Activated CD4-positive, alpha-beta T cell treated with anti-CD3 and anti-CD28 coated beads, Interleukin-2, Interleukin-6, amounts not matched to agents 100 ng/mL and 50 ng/mL, durations not matched to agents 16 hours and 8 hours (primary cell): ENCODE measurements around the gene GRIK2.
"Not testable (repeated sequence)": the region's sequence is repeated elsewhere in the genome, so short reads cannot be mapped to it uniquely, and the experiment has no call there.

Experiments used
- DNase-seq: peaks from one replicate; pipeline ENCODE4 v3.0.0-alpha.2; 2020

The GRIK2 gene

DNA sequence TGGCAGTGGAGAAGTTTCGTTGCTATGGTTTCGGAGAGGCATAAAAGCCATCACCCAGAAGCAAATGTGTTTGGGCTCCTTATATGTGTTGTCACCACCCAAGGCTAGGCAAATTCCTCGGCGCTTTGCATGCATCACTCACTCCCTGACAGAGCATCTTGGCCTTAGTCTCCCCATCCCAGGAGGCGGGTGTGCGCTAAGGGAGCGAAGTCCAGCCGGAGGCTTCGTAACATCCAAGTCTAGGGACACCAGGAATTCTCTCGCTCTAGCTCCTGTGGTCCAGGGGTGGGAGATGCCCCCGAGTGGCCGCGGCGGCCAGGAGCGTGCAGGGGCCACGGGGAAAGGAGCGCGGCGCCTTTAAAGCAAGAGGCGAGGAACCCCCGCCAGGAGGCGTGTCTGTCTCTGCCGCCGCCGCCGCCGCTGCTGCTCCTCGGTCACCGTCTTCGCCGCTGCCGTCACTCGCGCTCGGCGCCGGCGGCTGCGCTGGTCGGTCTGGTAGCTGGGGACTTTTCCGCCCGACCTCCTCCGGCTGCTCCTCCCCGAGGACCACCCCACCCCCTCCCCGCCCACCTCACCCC lies at the start of gene GRIK2:
Gene GRIK2, plus strand, starts transcription at position 458 of the 578 bp plus-strand sequence.
- peak; percentile 20 for DNase-seq

GRCh38 chr6:101344885-101345284 lies 48.6 kb upstream of the GRIK2 start:
- DNase-seq, result no peak

- DNase-seq, result no peak
Observed at GRCh38 chr6:101348816-101349215, 44.7 kb upstream of the GRIK2 start.

DNA sequence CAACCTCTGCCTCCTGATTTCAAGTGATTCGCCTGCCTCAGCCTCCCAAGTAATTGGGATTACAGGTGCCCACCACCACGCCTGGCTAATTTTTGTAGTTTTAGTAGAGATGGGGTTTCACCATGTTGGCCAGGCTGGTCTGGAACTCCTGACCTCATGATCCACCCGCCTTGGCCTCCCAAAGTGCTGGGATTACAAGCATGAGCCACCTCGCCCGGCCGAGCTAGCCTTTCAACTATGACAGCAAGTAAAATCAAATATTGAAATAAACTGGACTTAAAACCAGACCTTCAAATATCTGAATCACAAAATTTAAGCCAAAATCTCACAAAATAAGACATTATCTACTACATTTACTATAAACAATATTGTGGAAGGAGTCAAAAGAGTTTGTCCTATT lies 42.9 kb upstream of the GRIK2 start:
- not testable (repeated sequence) for DNase-seq

DNA sequence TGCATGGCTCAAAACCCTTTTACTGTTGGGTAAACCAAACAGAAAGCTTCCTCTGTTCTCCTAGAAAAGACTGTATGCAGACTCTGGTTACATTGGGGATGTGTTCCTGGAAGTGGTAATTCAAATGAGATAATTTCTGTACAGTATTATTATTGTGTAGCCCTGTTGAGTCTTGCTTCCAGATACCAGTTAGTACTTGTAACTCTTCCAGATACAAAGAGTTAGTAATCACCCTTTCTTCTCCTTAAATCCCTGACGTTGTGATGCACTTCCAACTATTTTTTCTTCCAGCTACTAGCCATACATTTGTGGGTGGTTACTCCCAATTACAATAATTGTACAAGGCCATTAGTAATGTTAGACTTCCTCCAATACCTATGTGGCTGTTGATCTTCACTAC lies 42.3 kb upstream of the GRIK2 start:
- no peak for DNase-seq

- no peak for DNase-seq
Observed at GRCh38 chr6:101352316-101352715, 41.2 kb upstream of the GRIK2 start.

DNA sequence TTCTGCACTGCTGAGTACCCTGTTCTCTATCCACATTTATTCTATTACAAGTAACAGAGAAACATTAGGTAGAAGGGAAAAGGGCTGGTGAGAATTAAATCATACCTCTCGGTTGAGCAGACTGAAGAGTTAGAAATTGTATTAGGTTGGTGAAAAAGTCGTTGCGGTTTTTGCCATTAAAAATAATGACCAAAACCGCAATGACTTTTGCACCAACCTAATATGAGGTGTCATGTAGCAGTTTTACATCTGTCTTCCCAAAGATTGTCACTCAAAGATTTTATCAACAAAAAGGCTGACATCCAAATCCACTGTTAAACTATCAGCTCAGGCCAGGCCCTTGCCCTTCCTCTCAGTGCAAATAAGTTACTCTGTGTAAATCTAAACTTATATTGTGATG lies 28.3 kb upstream of the GRIK2 start:
- no peak for DNase-seq

DNA sequence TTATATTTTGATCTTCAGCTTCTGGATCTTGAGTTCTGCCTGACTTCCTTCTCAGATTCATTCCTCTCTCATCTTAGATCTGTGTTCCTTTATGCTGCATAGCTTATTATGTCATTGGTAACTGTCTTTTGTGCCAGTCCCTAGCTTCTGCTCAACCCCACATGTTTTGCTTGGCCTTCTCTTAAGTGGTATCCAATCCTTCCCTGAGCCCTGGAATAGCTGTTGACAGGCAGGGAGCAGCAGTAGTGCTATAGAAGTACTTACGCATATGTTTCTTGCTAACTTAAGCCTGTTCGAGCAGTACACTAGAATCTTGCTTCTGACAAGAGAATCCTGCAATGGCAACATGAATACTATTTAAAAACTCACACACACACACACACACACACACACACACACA lies 13.6 kb upstream of the GRIK2 start:
- no peak for DNase-seq

GRCh38 chr6:101380897-101381630 lies 12.4 kb upstream of the GRIK2 start:
- DNase-seq, result no peak

GRCh38 chr6:101383747-101384146 lies 9.8 kb upstream of the GRIK2 start:
- not testable (repeated sequence) for DNase-seq

DNA sequence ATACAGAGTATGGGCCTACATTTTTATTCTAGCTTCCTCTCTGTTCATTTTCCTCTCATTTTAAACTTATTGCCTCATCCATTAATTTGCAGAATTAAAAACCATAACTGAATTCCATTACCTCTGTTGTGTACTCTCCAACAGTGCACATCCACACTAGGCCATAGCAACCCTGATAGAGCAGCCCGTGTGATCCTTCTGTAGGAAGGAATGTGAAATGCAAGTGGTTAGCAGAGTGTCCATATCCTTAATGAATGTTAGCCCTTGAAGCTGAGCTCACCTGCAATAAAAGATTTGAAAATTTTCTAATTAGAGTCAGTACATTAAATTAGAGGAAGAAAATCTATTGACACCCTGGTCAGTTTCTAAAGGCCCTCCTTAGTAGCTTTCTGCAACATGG lies 6.5 kb upstream of the GRIK2 start:
- DNase-seq, result no peak

DNA sequence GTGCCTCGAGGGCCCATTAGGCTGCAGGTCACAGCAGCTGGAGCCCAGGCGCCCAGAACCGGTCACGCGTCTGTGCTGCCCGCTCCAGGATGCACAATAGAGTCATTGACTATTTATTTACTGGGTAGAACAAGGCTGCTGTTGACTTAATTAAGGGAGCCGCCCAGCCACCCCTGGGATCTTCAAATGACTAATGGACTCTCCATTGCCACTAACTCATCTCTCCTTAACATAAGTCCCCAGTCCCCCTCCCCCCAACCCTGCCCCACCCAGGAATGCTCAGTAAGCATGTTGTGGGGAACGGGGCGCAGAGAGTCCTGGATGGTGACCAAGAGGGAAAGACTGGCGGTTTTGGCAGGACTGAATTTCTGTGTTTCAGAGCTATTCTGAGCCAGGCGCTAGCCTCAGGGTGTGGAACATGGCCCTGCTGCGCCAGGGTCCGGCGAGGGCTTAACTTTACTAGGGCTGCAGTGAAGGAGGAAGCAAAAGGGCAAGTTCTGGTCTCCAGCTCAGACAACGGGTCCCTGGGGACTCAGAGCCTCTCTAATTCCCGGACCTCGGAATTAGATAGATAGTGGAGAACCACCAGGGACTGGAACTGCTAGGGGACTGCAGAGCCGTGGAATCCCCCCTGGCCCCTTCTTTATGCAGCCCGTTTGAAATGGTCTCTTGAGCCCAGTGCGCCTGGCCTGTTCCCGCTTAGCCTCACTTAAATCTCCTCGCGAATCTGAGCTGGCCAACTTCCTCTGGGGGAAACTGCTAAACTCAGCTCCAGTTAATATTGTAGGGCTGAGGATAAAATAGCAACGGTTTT lies 1.5 kb upstream of the GRIK2 start:
- no peak for DNase-seq

- DNase-seq, result no peak
Observed at GRCh38 chr6:101392586-101393230, 800 bp upstream of the GRIK2 start.

DNA sequence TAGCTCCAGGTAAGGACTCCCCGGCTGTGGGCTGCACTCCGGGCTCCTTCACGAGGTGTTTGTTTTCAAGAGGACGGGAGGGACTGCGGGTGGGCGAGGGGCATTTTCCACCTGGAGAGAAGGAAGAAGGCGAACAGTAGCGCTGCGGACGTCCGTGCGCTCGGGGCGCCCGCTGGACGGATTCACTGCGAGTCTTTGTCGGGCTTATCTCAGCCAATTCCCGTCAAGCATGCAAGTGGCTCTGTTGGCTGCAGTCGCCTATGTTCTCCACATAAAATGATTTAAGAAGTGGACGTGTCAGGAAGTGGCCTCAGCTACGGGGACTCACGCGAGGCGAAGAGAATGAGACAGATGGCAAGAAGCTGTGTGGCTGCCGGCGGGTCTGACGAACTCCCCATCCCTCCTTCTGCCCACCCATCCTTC lies 332 bp downstream of the GRIK2 start:
- no peak for DNase-seq

DNA sequence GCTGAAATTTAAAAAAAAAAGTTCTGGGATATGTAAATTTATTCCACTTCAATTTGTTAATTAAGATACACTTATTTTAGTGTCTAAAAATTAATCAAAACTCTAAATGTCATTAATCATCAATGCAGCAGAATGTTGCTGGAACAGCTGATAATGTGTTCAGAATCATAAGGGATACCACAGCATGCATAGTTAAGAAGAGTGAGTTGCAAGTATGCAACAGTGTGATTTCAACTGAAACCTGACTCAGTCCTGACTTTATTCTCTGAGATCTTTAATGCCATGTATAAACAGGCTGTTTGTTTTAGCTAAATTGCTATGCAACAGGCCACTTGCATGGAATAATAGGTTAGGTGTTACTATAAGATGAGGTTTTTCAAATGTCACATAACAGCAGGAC lies 1.4 kb downstream of the GRIK2 start:
- no peak for DNase-seq

DNA sequence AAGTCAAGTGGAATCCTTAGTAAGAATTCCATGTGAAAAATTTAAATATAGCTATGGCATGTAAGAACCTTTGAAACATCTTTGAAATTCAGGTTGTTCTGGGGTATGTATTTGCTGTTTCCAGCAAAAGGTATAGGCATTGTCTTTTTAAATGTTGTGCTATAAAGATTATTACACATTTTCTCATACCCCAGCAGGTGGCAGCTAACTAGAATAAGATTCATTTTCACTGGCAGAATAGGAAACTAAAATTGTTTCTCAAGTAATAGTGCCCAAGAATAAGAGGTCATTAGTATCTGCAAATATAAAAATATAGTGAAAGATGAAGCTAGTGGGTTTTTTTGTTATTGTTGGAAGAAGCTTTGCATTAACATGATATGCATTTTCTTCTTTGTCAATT lies 1.8 kb downstream of the GRIK2 start:
- no peak for DNase-seq

DNA sequence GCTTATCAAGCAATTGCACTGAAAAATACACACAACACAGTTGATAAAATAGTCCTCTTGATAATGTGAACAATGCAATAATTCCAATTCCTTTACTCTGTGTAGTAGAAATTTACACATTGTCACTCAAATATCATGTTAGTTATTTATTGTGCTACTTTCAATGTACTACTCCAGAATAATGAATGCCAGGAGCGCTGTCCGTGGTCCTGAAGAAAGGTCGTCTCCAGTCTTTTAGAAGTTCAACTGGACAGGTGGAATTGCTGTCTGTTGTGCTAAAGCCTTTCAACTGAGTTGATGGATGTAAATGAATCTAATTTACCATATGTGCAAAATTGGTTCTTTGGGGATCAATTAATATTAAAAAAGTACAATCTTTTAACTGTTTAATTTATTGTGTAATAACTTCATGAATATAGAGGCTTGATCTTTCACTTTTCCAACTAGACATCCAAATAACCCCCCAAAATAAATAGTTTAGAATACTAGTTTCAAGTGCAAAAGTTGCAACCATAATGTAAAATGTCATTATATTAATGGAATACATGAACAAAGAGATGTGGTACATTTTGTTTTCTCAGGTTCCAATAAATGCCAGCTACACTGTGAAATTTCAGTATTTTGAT lies 3.2 kb downstream of the GRIK2 start:
- peak; percentile 40 for DNase-seq

DNA sequence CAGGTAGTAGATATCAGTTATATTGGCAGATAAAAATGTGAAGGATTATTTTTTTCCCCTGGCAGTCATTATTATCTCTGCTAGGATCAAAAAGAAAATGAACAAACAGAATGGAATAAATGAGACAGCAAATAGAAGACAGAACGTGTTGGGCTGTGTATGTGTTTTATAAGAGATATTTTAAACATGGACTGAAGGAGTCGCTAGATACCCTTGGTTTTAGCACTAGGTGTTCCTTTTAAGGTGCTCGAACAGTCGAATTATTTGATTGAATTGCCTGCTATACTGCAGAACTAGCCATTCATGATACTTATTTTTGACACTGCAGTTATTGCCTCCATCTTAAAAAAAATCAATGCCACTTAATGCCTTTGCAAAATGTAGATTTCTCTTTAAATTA lies 3.7 kb downstream of the GRIK2 start:
- DNase-seq, result no peak

DNA sequence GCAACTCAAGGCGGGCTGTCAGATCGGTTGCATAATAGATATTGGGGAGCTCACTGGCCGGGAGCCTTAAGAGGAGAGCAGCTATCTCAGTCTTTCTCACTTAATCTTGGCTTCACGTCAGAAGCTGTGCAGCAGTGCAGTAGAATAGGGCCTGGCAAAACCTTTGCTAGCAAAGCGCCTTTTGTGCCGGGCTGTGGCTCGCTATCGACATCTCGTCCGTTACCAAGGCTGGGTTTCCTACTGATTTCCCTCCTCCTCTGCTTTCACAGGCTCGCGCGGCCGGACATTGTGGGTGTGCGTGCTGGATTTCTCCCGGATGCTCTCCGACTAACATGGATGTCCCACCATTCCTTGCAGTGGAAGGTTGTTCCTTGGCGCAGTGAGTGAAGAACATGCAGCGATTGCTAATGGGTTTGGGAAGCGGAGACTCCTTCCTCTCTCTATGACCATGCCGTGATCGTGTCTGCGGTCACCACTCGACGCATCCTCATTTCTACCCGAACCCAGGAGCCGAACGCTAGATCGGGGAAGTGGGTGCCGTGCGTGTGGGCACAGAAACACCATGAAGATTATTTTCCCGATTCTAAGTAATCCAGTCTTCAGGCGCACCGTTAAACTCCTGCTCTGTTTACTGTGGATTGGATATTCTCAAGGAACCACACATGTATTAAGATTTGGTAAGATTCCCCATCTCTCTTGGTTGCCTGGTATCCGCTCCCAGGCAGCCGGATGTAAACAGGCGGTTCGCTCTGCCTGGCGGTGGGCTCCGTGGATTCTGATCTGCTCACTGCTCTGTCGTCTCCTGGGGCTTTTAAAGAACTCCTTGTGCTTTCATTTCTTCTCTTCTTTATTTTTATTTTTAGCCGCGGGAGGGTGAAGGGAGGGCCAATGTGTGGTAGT lies 5.5 kb downstream of the GRIK2 start:
- DNase-seq, result no peak

- no peak for DNase-seq
Observed at GRCh38 chr6:101399616-101400162, 6.2 kb downstream of the GRIK2 start.

DNA sequence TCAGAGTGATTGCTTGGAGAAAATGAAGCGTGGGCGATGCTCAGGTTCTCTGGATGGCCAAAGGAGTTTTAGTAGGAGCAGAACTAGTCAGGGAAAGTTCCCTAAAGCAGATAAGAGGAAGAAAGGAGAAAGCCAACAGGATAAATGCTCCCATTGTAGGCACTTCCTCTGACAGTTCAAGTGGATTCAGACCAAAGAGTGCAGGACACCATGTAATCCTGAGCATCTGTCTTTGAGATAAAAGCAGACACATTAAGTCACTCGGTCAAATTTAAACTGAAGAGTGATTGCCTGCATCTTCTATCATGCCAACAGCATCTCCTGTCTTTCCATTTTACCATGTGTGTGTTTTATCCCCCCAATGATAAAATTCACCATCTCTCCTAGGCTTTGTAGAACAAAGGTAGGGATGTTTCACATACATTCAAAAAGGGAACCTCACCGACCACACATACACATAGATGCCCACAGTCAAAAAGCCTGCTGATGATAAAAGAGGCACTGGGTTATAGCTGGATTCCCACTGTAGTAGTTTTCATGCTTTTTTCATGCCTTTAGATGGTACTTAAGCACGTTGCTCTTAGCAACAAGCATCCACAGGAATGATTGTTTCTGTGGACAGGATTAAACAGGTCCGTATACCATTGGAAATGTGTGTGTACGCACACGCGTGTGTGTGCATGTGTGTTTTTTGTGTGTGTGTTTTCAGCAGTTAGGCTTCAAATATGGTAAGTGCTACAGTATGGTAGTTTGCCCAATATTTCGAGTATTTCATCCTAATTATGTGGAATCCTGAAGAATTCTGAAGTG lies 7.0 kb downstream of the GRIK2 start:
- DNase-seq, result no peak
